Measurements from ENCODE around the gene RBMS3. TPM values are rescaled to one million over a fixed set of nuclear protein-coding genes. Genes with fewer than 3 reads are reported as not detected.

The RBMS3 gene
- total RNA-seq, 1 experiment from 2014 or later, result 8.7 TPM

DNA sequence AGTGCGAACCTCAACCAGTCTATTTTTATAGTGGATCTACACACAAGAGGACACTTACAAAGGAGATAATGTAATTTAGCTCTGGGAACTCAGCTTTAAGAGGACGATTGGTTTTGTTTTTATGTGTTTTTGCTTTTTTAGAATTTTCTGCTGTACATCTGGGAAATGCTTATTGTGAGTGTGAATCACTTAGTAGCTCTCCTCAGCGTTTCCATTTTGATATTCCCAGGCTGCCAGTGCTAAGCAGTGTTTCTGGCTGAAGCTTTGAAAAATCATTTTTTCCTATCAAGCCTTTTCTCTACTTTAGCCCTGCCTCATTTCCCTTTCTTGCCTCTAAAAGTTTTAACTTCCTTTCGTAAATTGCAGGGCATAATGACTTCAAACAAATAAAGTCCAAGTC is 117.9 kb downstream of the RBMS3 start:
- Mint-ChIP-seq H3K9me3 (peaks cover 27% of the 10 kb centered on the region), H3K4me1 (no peaks in the 10 kb centered on the region), H3K36me3 (peaks cover 15% of the 10 kb centered on the region), H3K27ac (no peak overlapping the region), H3K27me3 (ENCODE audit: low read depth) (no peaks in the 10 kb centered on the region), H3K4me3 (no peak overlapping the region)
- TF ChIP-seq ZNF317 (CRISPR knock-in tag; IDR thresholded peaks at IDR 0.05; ENCODE audit: borderline replicate concordance, low read depth) (no peak), RELA (CRISPR knock-in tag; IDR thresholded peaks at IDR 0.05; ENCODE audit: borderline replicate concordance) (no peak), TCF7 (CRISPR knock-in tag; IDR thresholded peaks at IDR 0.05; ENCODE audit: low read depth) (no peak), FOXP4 (CRISPR knock-in tag; IDR thresholded peaks at IDR 0.05) (no peak), SMAD4 (CRISPR knock-in tag; IDR thresholded peaks at IDR 0.05) (no peak), E2F5 (CRISPR knock-in tag; IDR thresholded peaks at IDR 0.05) (no peak), ESRRA (CRISPR knock-in tag; IDR thresholded peaks at IDR 0.05; ENCODE audit: borderline replicate concordance) (no peak), ZNF121 (CRISPR knock-in tag; IDR thresholded peaks at IDR 0.05) (no peak), TP53 (CRISPR knock-in tag; IDR thresholded peaks at IDR 0.05) (no peak)
- TF ChIP-seq, protein P1, sequence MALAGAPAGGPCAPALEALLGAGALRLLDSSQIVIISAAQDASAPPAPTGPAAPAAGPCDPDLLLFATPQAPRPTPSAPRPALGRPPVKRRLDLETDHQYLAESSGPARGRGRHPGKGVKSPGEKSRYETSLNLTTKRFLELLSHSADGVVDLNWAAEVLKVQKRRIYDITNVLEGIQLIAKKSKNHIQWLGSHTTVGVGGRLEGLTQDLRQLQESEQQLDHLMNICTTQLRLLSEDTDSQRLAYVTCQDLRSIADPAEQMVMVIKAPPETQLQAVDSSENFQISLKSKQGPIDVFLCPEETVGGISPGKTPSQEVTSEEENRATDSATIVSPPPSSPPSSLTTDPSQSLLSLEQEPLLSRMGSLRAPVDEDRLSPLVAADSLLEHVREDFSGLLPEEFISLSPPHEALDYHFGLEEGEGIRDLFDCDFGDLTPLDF (CRISPR knock-in tag; IDR thresholded peaks at IDR 0.05), result no peak
- TF ChIP-seq, protein P2, sequence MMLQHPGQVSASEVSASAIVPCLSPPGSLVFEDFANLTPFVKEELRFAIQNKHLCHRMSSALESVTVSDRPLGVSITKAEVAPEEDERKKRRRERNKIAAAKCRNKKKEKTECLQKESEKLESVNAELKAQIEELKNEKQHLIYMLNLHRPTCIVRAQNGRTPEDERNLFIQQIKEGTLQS (CRISPR knock-in tag; conservative IDR thresholded peaks at IDR 0.05), result no peak
- TF ChIP-seq, protein P3, sequence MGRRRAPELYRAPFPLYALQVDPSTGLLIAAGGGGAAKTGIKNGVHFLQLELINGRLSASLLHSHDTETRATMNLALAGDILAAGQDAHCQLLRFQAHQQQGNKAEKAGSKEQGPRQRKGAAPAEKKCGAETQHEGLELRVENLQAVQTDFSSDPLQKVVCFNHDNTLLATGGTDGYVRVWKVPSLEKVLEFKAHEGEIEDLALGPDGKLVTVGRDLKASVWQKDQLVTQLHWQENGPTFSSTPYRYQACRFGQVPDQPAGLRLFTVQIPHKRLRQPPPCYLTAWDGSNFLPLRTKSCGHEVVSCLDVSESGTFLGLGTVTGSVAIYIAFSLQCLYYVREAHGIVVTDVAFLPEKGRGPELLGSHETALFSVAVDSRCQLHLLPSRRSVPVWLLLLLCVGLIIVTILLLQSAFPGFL (CRISPR knock-in tag; IDR thresholded peaks at IDR 0.05; ENCODE audit: borderline replicate concordance), result no peak
- TF ChIP-seq, protein P4, sequence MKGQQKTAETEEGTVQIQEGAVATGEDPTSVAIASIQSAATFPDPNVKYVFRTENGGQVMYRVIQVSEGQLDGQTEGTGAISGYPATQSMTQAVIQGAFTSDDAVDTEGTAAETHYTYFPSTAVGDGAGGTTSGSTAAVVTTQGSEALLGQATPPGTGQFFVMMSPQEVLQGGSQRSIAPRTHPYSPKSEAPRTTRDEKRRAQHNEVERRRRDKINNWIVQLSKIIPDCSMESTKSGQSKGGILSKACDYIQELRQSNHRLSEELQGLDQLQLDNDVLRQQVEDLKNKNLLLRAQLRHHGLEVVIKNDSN (CRISPR knock-in tag; IDR thresholded peaks at IDR 0.05), result no peak
- TF ChIP-seq, protein P5, sequence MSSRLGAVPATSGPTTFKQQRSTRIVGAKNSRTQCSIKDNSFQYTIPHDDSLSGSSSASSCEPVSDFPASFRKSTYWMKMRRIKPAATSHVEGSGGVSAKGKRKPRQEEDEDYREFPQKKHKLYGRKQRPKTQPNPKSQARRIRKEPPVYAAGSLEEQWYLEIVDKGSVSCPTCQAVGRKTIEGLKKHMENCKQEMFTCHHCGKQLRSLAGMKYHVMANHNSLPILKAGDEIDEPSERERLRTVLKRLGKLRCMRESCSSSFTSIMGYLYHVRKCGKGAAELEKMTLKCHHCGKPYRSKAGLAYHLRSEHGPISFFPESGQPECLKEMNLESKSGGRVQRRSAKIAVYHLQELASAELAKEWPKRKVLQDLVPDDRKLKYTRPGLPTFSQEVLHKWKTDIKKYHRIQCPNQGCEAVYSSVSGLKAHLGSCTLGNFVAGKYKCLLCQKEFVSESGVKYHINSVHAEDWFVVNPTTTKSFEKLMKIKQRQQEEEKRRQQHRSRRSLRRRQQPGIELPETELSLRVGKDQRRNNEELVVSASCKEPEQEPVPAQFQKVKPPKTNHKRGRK (CRISPR knock-in tag; IDR thresholded peaks at IDR 0.05; ENCODE audit: borderline replicate concordance), result no peak
- DNase-seq (ENCODE audit: low spot score), result no peak
- ATAC-seq, result no peak
- ChIA-PET POLR2A (no interaction called here), CTCF (no interaction called here)

DNA sequence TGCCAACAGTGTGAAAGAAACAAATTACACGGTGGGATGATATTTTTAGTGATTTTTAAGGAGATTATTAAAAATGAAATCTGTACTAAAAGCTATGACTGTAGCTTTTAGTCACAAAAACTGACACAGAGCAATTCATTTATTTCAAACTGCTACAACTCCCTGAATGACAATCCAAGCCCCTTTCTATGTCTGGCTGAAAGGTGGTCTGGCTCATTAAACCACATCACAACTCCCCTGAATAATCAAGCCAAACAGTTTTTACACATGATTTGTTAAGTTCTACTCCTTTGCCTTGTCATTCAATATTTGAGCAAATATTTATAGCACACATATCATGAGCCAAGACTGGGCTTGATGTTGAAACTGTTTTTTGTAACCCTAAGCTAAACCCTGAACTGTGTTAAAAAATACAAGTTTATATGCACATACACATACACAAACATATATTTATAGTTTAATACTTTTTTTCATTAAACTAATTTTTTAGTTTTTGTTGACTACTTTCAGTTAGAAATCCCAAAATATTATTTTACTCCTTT is 125.5 kb downstream of the RBMS3 start:
- TF ChIP-seq IRF1 (CRISPR knock-in tag; IDR thresholded peaks at IDR 0.05) (no peak), ZNF671 (CRISPR knock-in tag; IDR thresholded peaks at IDR 0.05) (no peak), PRRX2 (CRISPR knock-in tag; IDR thresholded peaks at IDR 0.05) (no peak), TEAD4 (CRISPR knock-in tag; IDR thresholded peaks at IDR 0.05) (no peak)
- DNase-seq (ENCODE audit: low spot score) (no peak), ATAC-seq (no peak)
- H3K9me3 Mint-ChIP-seq, result no peaks in the 10 kb centered on the region
- ChIA-PET CTCF (no interaction called here), POLR2A (no interaction called here)
- peaks cover 32% of the 10 kb centered on the region for H3K4me1 Mint-ChIP-seq
- H3K27me3 Mint-ChIP-seq (ENCODE audit: low read depth), result no peaks in the 10 kb centered on the region
- H3K36me3 Mint-ChIP-seq, result no peaks in the 10 kb centered on the region
- no peak overlapping the region for H3K4me3 Mint-ChIP-seq
- H3K27ac Mint-ChIP-seq, result peak overlapping the region; percentile 86

All from WTC11 (cell line).